ENCODE results near the gene GBA2.

DNA sequence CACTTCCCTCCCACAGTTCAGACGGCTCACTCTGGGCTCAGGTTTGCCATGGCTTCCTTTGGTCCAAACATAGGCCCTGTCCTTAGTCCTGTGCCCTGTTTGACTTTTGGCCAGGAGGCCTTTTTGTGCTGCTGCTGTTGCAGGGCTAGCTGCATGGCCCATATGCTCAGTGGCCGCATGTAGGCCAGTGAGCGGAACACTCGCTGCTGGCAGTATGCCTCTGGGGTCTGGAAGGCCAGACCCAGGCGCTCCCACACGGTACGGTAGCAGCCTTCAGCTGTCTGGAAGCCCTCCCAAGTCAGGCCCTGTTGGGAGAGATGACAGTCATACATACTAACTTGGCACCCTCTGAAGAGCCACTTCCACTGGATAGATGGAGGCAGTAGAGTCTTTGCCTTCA lies 11.9 kb downstream of the GBA2 start:
- TF ChIP-seq FOXA1 (IDR thresholded peaks at IDR 0.05), result no peak
- no peak for TF ChIP-seq HDGF (IDR thresholded peaks at IDR 0.05; ENCODE audit: borderline replicate concordance)
- TF ChIP-seq CTBP1 (IDR thresholded peaks at IDR 0.05; ENCODE audit: borderline replicate concordance), result no peak
- TF ChIP-seq SUZ12 (IDR thresholded peaks at IDR 0.05), result no peak
- TF ChIP-seq FOXM1 (IDR thresholded peaks at IDR 0.05; ENCODE audit: borderline replicate concordance), result no peak
- no peak for TF ChIP-seq ELF4 (IDR thresholded peaks at IDR 0.05)
- TF ChIP-seq ZNF384 (IDR thresholded peaks at IDR 0.05), result no peak
- TF ChIP-seq SP1 (IDR thresholded peaks at IDR 0.05), result no peak
- no peak for TF ChIP-seq TARDBP (IDR thresholded peaks at IDR 0.05)
- TF ChIP-seq BHLHE40 (IDR thresholded peaks at IDR 0.05; ENCODE audit: borderline replicate concordance), result no peak
- TF ChIP-seq NFRKB (IDR thresholded peaks at IDR 0.05), result no peak
- TF ChIP-seq ARNT (IDR thresholded peaks at IDR 0.05), result no peak
